Bronchial epithelial cell (primary cell): ENCODE data around the gene GPS1. TPM values are rescaled to one million over a fixed set of nuclear protein-coding genes. Genes with fewer than 3 reads are reported as not detected.

Source experiments
- DNase-seq: peaks from one replicate; pipeline ENCODE4 v3.0.0-alpha.2; 2010; ENCODE audit warnings: low read depth
- FAIRE-seq: peaks from 2 replicates; lab custom pipeline; 2011; peaks lifted over from hg19 to GRCh38; lab: Jason Lieb, UNC
- H3K27me3 ChIP-seq: 2 replicates; pipeline ENCODE4 v1.5.1; 2011; ENCODE audit warnings: low read length; ENCODE audit not compliant: control insufficient read depth, insufficient read depth
- H3K36me3 ChIP-seq: 2 replicates; pipeline ENCODE4 v1.5.1; 2011; ENCODE audit warnings: low read length; ENCODE audit not compliant: control insufficient read depth, insufficient read depth
- H3K4me3 ChIP-seq: 2 replicates; pipeline ENCODE4 v1.5.1; 2011; ENCODE audit warnings: mild to moderate bottlenecking, low read depth, low read length, control low read depth
- CTCF ChIP-seq: IDR thresholded peaks from 2 replicates; pipeline ENCODE4 v1.5.1; 2011; ENCODE audit warnings: mild to moderate bottlenecking, moderate library complexity, low read length, control low read depth, inconsistent platforms; ENCODE audit not compliant: insufficient read depth, severe bottlenecking
- total RNA-seq: library from RNA; depleted of rRNA; stranded (reverse); fragments of >200 nt; gene quantifications from 2 replicates; pipeline ENCODE4 v1.2.1, GENCODE V29; 2014

The GPS1 gene
- total RNA-seq, 1 donor from 2014 or later: 117 TPM

GRCh38 chr17:82055023-82055964 lies 3.6 kb downstream of the GPS1 start:
- no peak overlapping the region for H3K4me3 ChIP-seq
- TF ChIP-seq CTCF: no peak
- peaks cover 39% of the 10 kb centered on the region for H3K36me3 ChIP-seq
- DNase-seq: no peak
- no peaks in the 10 kb centered on the region for H3K27me3 ChIP-seq
- no peak for FAIRE-seq

GRCh38 chr17:82055965-82056728 lies 4.4 kb downstream of the GPS1 start:
- Histone ChIP-seq H3K4me3 (no peak overlapping the region), H3K27me3 (no peaks in the 10 kb centered on the region), H3K36me3 (peaks cover 41% of the 10 kb centered on the region)
- FAIRE-seq (no peak), DNase-seq (no peak)
- TF ChIP-seq CTCF: no peak

- TF ChIP-seq CTCF: no peak
- Histone ChIP-seq H3K4me3 (no peak overlapping the region), H3K36me3 (peaks cover 48% of the 10 kb centered on the region), H3K27me3 (no peaks in the 10 kb centered on the region)
- DNase-seq (no peak), FAIRE-seq (no peak)
These were observed 5.3 kb downstream of the GPS1 start for GRCh38 chr17:82056729-82057621.

GRCh38 chr17:82058230-82058854 lies 6.6 kb downstream of the GPS1 start:
- DNase-seq: no peak
- FAIRE-seq: no peak
- TF ChIP-seq CTCF: no peak
- H3K36me3 ChIP-seq: peaks cover 60% of the 10 kb centered on the region
- no peak overlapping the region for H3K4me3 ChIP-seq
- H3K27me3 ChIP-seq: no peaks in the 10 kb centered on the region

- DNase-seq (no peak), FAIRE-seq (no peak)
- peaks cover 64% of the 10 kb centered on the region for H3K36me3 ChIP-seq
- H3K4me3 ChIP-seq: no peak overlapping the region
- no peak for TF ChIP-seq CTCF
- no peaks in the 10 kb centered on the region for H3K27me3 ChIP-seq
These were observed 7.2 kb downstream of the GPS1 start for GRCh38 chr17:82058855-82059249.
